Smooth muscle cell (in vitro differentiated cells): ENCODE results near the gene PGLYRP4. TPM values are rescaled to one million over a fixed set of nuclear protein-coding genes. Genes with fewer than 3 reads are reported as not detected.

ENCODE experiments used
- DNase-seq: peaks from one replicate; lab custom pipeline; 2025; ENCODE audit not compliant: unreplicated experiment; lab: John Stamatoyannopoulos, UW
- H2AFZ ChIP-seq: fragments of 200-600 bp; sonication (generic); 2 replicates; pipeline ENCODE4 v1.6.0; 2016; ENCODE audit warnings: antibody characterized with exemption, low read depth, mild to moderate bottlenecking
- H3F3A ChIP-seq: fragments of 200-600 bp; sonication (generic); 2 replicates; pipeline ENCODE4 v1.6.0; 2017; ENCODE audit warnings: antibody characterized with exemption, low read depth
- H3K27ac ChIP-seq: fragments of 200-600 bp; sonication (generic); 2 replicates; pipeline ENCODE4 v1.5.1; 2016; ENCODE audit warnings: low read depth, mild to moderate bottlenecking
- H3K27me3 ChIP-seq: fragments of 200-600 bp; sonication (generic); 2 replicates; pipeline ENCODE4 v1.6.1; 2016; ENCODE audit warnings: low read depth, mild to moderate bottlenecking
- H3K36me3 ChIP-seq: fragments of 200-600 bp; sonication (generic); 2 replicates; pipeline ENCODE4 v1.5.1; 2016; ENCODE audit warnings: low read depth
- H3K4me1 ChIP-seq: fragments of 200-600 bp; sonication (generic); 2 replicates; pipeline ENCODE4 v1.5.1; 2016; ENCODE audit warnings: low read depth
- H3K4me2 ChIP-seq: fragments of 200-600 bp; sonication (generic); 2 replicates; pipeline ENCODE4 v1.6.0; 2016; ENCODE audit warnings: mild to moderate bottlenecking
- H3K4me3 ChIP-seq: fragments of 200-600 bp; sonication (generic); 2 replicates; pipeline ENCODE4 v1.5.1; 2016; ENCODE audit warnings: mild to moderate bottlenecking
- H3K79me2 ChIP-seq: fragments of 200-600 bp; sonication (generic); 2 replicates; pipeline ENCODE4 v1.6.0; 2016; ENCODE audit warnings: low read depth, mild to moderate bottlenecking
- H3K9ac ChIP-seq: fragments of 200-600 bp; sonication (generic); 2 replicates; pipeline ENCODE4 v1.6.0; 2016; ENCODE audit warnings: low read depth
- H3K9me3 ChIP-seq: fragments of 200-600 bp; sonication (generic); replicated peaks from 2 replicates; pipeline ENCODE4 v1.5.1; 2016; ENCODE audit warnings: low read depth
- H4K20me1 ChIP-seq: fragments of 200-600 bp; sonication (generic); 2 replicates; pipeline ENCODE4 v1.6.0; 2016; ENCODE audit warnings: low read depth
- CTCF ChIP-seq: fragments of 200-600 bp; sonication (generic); IDR thresholded peaks from 2 replicates; pipeline ENCODE4 v1.5.1; 2017; ENCODE audit warnings: borderline replicate concordance, mild to moderate bottlenecking, antibody characterized with exemption; ENCODE audit not compliant: insufficient read depth, poor library complexity, severe bottlenecking
- WGBS: methylation state at CpG from one replicate; pipeline ENCODE4 v1.1.7; 2016; ENCODE audit warnings: low lambda C conversion rate; 5-methylcytosine and 5-hydroxymethylcytosine counted together
- polyA plus RNA-seq: library from polyadenylated mRNA; unstranded; fragments of >200 nt; fragmentation: Nextera tagmentation; extraction: Ambion mirVana; gene quantifications from 2 replicates; pipeline ENCODE4 v1.2.1, GENCODE V29; 2016
- total RNA-seq: library from RNA; depleted of rRNA; stranded (reverse); fragments of >200 nt; gene quantifications from 2 replicates; pipeline ENCODE4 v1.2.3, GENCODE V29; 2014

The PGLYRP4 gene
- total and polyA plus RNA-seq, 2 experiments from 2014 or later, result 0.43 to 0.54 TPM

GRCh38 chr1:153396461-153396860, 47.8 kb upstream of the PGLYRP4 start:
- Histone ChIP-seq H3K4me3 (no peak overlapping the region), H3K4me1 (no peaks in the 10 kb centered on the region), H3K79me2 (no peaks in the 10 kb centered on the region), H2AFZ (no peak overlapping the region), H3K9ac (no peak overlapping the region), H3K36me3 (no peaks in the 10 kb centered on the region), H3K27me3 (no peaks in the 10 kb centered on the region), H4K20me1 (no peaks in the 10 kb centered on the region), H3K4me2 (no peak overlapping the region), H3F3A (no peaks in the 10 kb centered on the region), H3K27ac (no peak overlapping the region), H3K9me3 (no peaks in the 10 kb centered on the region)
- no peak for TF ChIP-seq CTCF
- 81% methylated on average over 6 of the region's 6 CpGs for whole genome bisulfite sequencing
- no peak for DNase-seq

- Histone ChIP-seq H3K9me3 (no peaks in the 10 kb centered on the region), H4K20me1 (no peaks in the 10 kb centered on the region), H3K4me1 (no peaks in the 10 kb centered on the region), H3F3A (no peaks in the 10 kb centered on the region), H3K36me3 (no peaks in the 10 kb centered on the region), H3K4me2 (no peak overlapping the region), H3K27ac (no peak overlapping the region), H3K9ac (no peak overlapping the region), H3K79me2 (no peaks in the 10 kb centered on the region), H3K4me3 (no peak overlapping the region), H2AFZ (no peak overlapping the region), H3K27me3 (no peaks in the 10 kb centered on the region)
- no peak for DNase-seq
- TF ChIP-seq CTCF, result no peak
- 83% methylated on average over 6 of the region's 6 CpGs for WGBS
Measured at GRCh38 chr1:153395776-153396175, 47.1 kb upstream of the PGLYRP4 start.

GRCh38 chr1:153395136-153395685, 46.6 kb upstream of the PGLYRP4 start:
- Histone ChIP-seq H3K4me1 (no peaks in the 10 kb centered on the region), H3K36me3 (no peaks in the 10 kb centered on the region), H3K4me3 (no peak overlapping the region), H3K27ac (no peak overlapping the region), H4K20me1 (no peaks in the 10 kb centered on the region), H3K79me2 (no peaks in the 10 kb centered on the region), H3F3A (no peaks in the 10 kb centered on the region), H3K4me2 (no peak overlapping the region), H3K9ac (no peak overlapping the region), H3K27me3 (no peaks in the 10 kb centered on the region), H2AFZ (no peak overlapping the region), H3K9me3 (no peaks in the 10 kb centered on the region)
- no peak for DNase-seq
- no peak for TF ChIP-seq CTCF
- WGBS, result 81% methylated on average over 7 of the region's 7 CpGs

- TF ChIP-seq CTCF, result no peak
- H3K27me3 ChIP-seq, result no peaks in the 10 kb centered on the region
- no peak overlapping the region for H3K4me2 ChIP-seq
- WGBS, result 76% methylated on average over 5 of the region's 5 CpGs
- H3K9me3 ChIP-seq, result no peaks in the 10 kb centered on the region
- H3K4me3 ChIP-seq, result no peak overlapping the region
- H3K79me2 ChIP-seq, result no peaks in the 10 kb centered on the region
- H3K27ac ChIP-seq, result no peak overlapping the region
- no peak overlapping the region for H3K9ac ChIP-seq
- H3F3A ChIP-seq, result no peaks in the 10 kb centered on the region
- no peak overlapping the region for H2AFZ ChIP-seq
- DNase-seq, result no peak
- no peaks in the 10 kb centered on the region for H3K36me3 ChIP-seq
- no peaks in the 10 kb centered on the region for H4K20me1 ChIP-seq
- no peaks in the 10 kb centered on the region for H3K4me1 ChIP-seq
Measured at GRCh38 chr1:153394391-153394790, 45.8 kb upstream of the PGLYRP4 start.
